HCT116 (cell line): ENCODE data around the gene PHPT1. TPM values are rescaled to one million over a fixed set of nuclear protein-coding genes. Genes with fewer than 3 reads are reported as not detected.

Experiments used
- ATAC-seq: fragments of 200-7000 bp; cut with Tn5 transposase; 2 replicates; pipeline ENCODE4 v1.9.1; 2020; ENCODE audit warnings: mild to moderate bottlenecking, moderate library complexity
- BruUV-seq: library from RNA; stranded (reverse); fragments of 400-500 nt; replicated peaks from 2 replicates; lab custom pipeline; 2021; lab: Mats Ljungman, UMichigan
- CTCF ChIA-PET: fragments of 300-600 bp; sonication (Branson Sonifier 250); formaldehyde crosslinking; loops from one replicate; lab custom pipeline; 2021; ENCODE audit warnings: antibody characterized with exemption; lab: Charles Lee
- POLR2A ChIA-PET: fragments of 300-600, 350-600 bp; sonication (Branson Sonifier 250); formaldehyde crosslinking; loops from one replicate; lab custom pipeline; 2021; ENCODE audit warnings: antibody characterized with exemption; lab: Charles Lee
- RAD21 ChIA-PET, 2 experiments: fragments of 300-600 bp; sonication (Branson Sonifier 250); formaldehyde crosslinking; loops; one replicate each; lab custom pipeline; 2023; ENCODE audit warnings: low total read pairs in 2 of 2; ENCODE audit not compliant: uncharacterized antibody in 2 of 2, unreplicated experiment in 2 of 2, low non-redundant PET in 1 of 2; lab: Charles Lee
- DNase-seq: peaks from one replicate; pipeline ENCODE4 v3.0.0-alpha.2; 2010; ENCODE audit warnings: low read depth, low spot score
- H2AFZ ChIP-seq: fragments of 200-600 bp; shearing (Covaris generic), sonication (generic); 2 replicates; pipeline ENCODE4 v1.6.1; 2017; ENCODE audit warnings: low read depth, mixed run types, mixed read lengths, antibody characterized with exemption, low read length; ENCODE audit not compliant: poor library complexity, severe bottlenecking
- H3K27ac ChIP-seq: 2 replicates; pipeline ENCODE4 v1.5.1; 2012; ENCODE audit warnings: low read depth, low read length
- H3K27me3 ChIP-seq: fragments of 200-600 bp; sonication (generic); 2 replicates; pipeline ENCODE4 v1.6.1; 2016; ENCODE audit warnings: mixed run types, low read length, mixed read lengths; ENCODE audit not compliant: insufficient read depth
- H3K36me3 ChIP-seq, 2 experiments: fragments of 200-500 bp in 1 of 2; fragments of 200-600 bp in 1 of 2; sonication (Bioruptor generic) in 1 of 2; sonication (generic) in 1 of 2; 2 replicates each; pipeline versions ENCODE4 v1.5.1 to v1.6.1; 2014 to 2016; ENCODE audit warnings: low read length in 2 of 2, inconsistent platforms in 1 of 2, mixed read lengths in 1 of 2, mixed run types in 1 of 2; ENCODE audit not compliant: insufficient read depth in 2 of 2, control insufficient read depth in 1 of 2
- H3K4me1 ChIP-seq, 2 experiments: fragments of 200-600 bp in 1 of 2; sonication (generic) in 1 of 2; 2 replicates each; pipeline versions ENCODE4 v1.5.1 to v1.6.1; 2012 to 2017; ENCODE audit warnings: low read length in 2 of 2, inconsistent platforms in 1 of 2, mild to moderate bottlenecking in 1 of 2, mixed read lengths in 1 of 2, mixed run types in 1 of 2, moderate library complexity in 1 of 2; ENCODE audit not compliant: insufficient read depth in 2 of 2, control insufficient read depth in 1 of 2
- H3K4me2 ChIP-seq: fragments of 200-600 bp; sonication (generic); 2 replicates; pipeline ENCODE4 v1.6.1; 2017; ENCODE audit warnings: mixed run types, low read length, mixed read lengths
- H3K4me3 ChIP-seq, 2 experiments: fragments of 200-600 bp in 1 of 2; sonication (generic) in 1 of 2; replicated peaks in 1 of 2; 2 replicates each; pipeline ENCODE4 v1.5.1; 2011 to 2016; ENCODE audit warnings: low read length in 2 of 2, control low read depth in 1 of 2, low read depth in 1 of 2, mild to moderate bottlenecking in 1 of 2, mixed read lengths in 1 of 2, mixed run types in 1 of 2
- H3K79me2 ChIP-seq: fragments of 200-600 bp; sonication (generic); 2 replicates; pipeline ENCODE4 v1.6.1; 2017; ENCODE audit warnings: mild to moderate bottlenecking, mixed run types, low read length, moderate library complexity, mixed read lengths; ENCODE audit not compliant: insufficient read depth
- H3K9ac ChIP-seq: fragments of 200-600 bp; sonication (generic); 2 replicates; pipeline ENCODE4 v1.6.1; 2016; ENCODE audit warnings: low read length, mixed read lengths
- H3K9me2 ChIP-seq: fragments of 200-600 bp; sonication (generic), shearing (Covaris generic); 2 replicates; pipeline ENCODE4 v1.6.1; 2017; ENCODE audit warnings: mixed run types, mild to moderate bottlenecking, moderate library complexity; ENCODE audit not compliant: insufficient read depth
- H3K9me3 ChIP-seq, 2 experiments: fragments of 200-500 bp in 1 of 2; fragments of 200-600 bp in 1 of 2; sonication (Bioruptor generic) in 1 of 2; sonication (generic) in 1 of 2; 2 replicates each; pipeline ENCODE4 v1.6.1; 2014 to 2017; ENCODE audit warnings: low read length in 2 of 2, mixed read lengths in 2 of 2, inconsistent platforms in 1 of 2, low read depth in 1 of 2, mild to moderate bottlenecking in 1 of 2, mixed run types in 1 of 2, moderate library complexity in 1 of 2; ENCODE audit not compliant: control insufficient read depth in 1 of 2, insufficient read depth in 1 of 2
- H4K20me1 ChIP-seq: fragments of 200-600 bp; sonication (generic), shearing (Covaris generic); 2 replicates; pipeline ENCODE4 v1.6.1; 2017; ENCODE audit warnings: mixed run types, mild to moderate bottlenecking, moderate library complexity; ENCODE audit not compliant: insufficient read depth
- CBX3 ChIP-seq: IDR thresholded peaks from 2 replicates; pipeline ENCODE4 v1.6.1; 2012; ENCODE audit warnings: low read depth
- CEBPB ChIP-seq: IDR thresholded peaks from 2 replicates; pipeline ENCODE4 v1.6.1; 2012; ENCODE audit warnings: low read depth
- ELF1 ChIP-seq: IDR thresholded peaks from 2 replicates; pipeline ENCODE4 v1.6.1; 2012; ENCODE audit warnings: low read depth, borderline replicate concordance
- EZH2phosphoT487 ChIP-seq: fragments of 200-600 bp; IDR thresholded peaks from 2 replicates; pipeline ENCODE4 v1.6.1; 2018; ENCODE audit warnings: antibody characterized with exemption, borderline replicate concordance
- JUND ChIP-seq: IDR thresholded peaks from 2 replicates; pipeline ENCODE4 v1.6.1; 2012
- POLR2AphosphoS5 ChIP-seq: IDR thresholded peaks from 2 replicates; pipeline ENCODE4 v1.6.1; 2011; ENCODE audit warnings: mild to moderate bottlenecking, low read depth, low read length, moderate library complexity
- ZFX ChIP-seq: fragments of 450-650 bp; IDR thresholded peaks from 2 replicates; pipeline ENCODE4 v1.6.1; 2017
- ZNF274 ChIP-seq: fragments of 200-500 bp; sonication (Bioruptor generic); IDR thresholded peaks from 2 replicates; pipeline ENCODE4 v1.6.1; 2014; ENCODE audit warnings: mild to moderate bottlenecking, low read depth, low read length, inconsistent platforms
- intact Hi-C: fragments of 100-400 bp; cut with micrococcal nuclease; formaldehyde crosslinking; loops from 2 replicates; pipeline ENCODE4 v1.10.0; 2022
- total RNA-seq: library from RNA; stranded (reverse); gene quantifications from one replicate; pipeline ENCODE4 v1.2.1, GENCODE V29; 2021; ENCODE audit not compliant: unreplicated experiment
- TF ChIP-seq, protein P1 (sequence below): IDR thresholded peaks from 2 replicates; pipeline ENCODE4 v1.6.1; 2011; ENCODE audit warnings: mild to moderate bottlenecking, low read length, moderate library complexity; ENCODE audit not compliant: insufficient replicate concordance; ENCODE audit errors: extremely low read depth
- TF ChIP-seq, protein P2 (sequence below): IDR thresholded peaks from 2 replicates; pipeline ENCODE4 v1.6.1; 2012
- TF ChIP-seq, protein P3 (sequence below): IDR thresholded peaks from 2 replicates; pipeline ENCODE4 v1.6.1; 2012; ENCODE audit warnings: low read depth
- TF ChIP-seq, protein P4 (sequence below): IDR thresholded peaks from 2 replicates; pipeline ENCODE4 v1.6.1; 2012
- TF ChIP-seq, protein P5 (sequence below), 3 experiments: fragments of 200-600 bp in 1 of 3; sonication (generic) in 1 of 3; IDR thresholded peaks in 2 of 3; conservative IDR thresholded peaks in 1 of 3; 2 replicates each; pipeline ENCODE4 v1.5.1; 2012 to 2017; ENCODE audit warnings: low read depth in 2 of 3, low read length in 2 of 3, antibody characterized with exemption in 1 of 3, borderline replicate concordance in 1 of 3, control low read depth in 1 of 3, mild to moderate bottlenecking in 1 of 3, mixed read lengths in 1 of 3, mixed run types in 1 of 3, moderate library complexity in 1 of 3; ENCODE audit not compliant: insufficient read depth in 1 of 3

PHPT1 gene
- total RNA-seq, 1 experiment from 2014 or later = 148 TPM

DNA sequence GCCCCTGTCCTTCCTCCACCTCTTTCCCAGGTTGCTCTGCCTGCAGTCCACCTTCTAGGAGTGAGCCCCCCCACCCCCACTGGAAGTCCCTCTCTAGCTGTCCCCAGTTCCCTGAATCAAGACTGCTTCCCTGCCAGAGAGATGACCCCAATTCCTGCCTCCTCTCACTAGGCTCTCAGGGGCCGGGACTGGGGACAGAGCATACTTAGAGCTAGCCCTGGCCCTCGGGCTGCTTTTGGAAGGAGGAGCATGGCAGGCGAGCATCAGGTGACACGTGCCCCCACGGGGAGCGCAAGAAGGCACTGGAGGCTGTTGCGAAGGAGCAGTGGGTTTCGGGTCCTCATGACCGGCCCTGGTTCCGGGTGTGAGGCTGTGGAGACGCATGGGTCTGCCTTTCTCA, 46.8 kb downstream of the PHPT1 start (continued):
- TF ChIP-seq, protein P1, sequence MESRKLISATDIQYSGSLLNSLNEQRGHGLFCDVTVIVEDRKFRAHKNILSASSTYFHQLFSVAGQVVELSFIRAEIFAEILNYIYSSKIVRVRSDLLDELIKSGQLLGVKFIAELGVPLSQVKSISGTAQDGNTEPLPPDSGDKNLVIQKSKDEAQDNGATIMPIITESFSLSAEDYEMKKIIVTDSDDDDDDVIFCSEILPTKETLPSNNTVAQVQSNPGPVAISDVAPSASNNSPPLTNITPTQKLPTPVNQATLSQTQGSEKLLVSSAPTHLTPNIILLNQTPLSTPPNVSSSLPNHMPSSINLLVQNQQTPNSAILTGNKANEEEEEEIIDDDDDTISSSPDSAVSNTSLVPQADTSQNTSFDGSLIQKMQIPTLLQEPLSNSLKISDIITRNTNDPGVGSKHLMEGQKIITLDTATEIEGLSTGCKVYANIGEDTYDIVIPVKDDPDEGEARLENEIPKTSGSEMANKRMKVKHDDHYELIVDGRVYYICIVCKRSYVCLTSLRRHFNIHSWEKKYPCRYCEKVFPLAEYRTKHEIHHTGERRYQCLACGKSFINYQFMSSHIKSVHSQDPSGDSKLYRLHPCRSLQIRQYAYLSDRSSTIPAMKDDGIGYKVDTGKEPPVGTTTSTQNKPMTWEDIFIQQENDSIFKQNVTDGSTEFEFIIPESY = no peak
- no peak for TF ChIP-seq EZH2phosphoT487

DNA sequence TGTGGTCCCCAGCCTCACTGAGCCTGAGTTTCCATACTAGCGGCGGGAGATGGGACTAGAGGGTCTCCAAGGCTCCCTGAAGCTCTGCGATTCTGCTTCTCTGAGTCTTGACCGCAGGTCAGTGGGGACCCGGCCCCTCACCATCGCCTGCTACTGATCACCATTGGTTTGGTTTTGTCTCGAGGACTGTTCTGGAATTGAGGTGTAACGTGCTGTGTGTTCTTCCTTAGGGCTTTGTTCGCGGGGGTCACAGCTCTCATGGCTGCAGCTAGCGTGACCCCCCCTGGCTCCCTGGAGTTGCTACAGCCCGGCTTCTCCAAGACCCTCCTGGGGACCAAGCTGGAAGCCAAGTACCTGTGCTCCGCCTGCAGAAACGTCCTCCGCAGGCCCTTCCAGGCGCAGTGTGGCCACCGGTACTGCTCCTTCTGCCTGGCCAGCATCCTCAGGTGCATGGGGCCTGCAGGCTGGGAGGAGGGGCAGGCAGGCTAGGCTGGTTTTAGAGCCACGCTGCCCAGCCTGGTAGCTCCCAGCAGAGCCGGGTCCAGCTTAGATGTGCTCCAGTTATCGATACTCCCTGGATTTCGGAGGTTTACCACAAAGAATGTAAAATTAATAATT, 49.4 kb downstream of the PHPT1 start:
- POLR2A ChIA-PET = no interaction called here
- peaks cover 17 to 35% of the 10 kb centered on the region in 2 experiments; a peak in 3 of 4 replicates for H3K36me3 ChIP-seq
- H3K27me3 ChIP-seq = no peaks in the 10 kb centered on the region
- no peaks in the 10 kb centered on the region for H3K9me3 ChIP-seq
- DNase-seq = no peak
- no peak overlapping the region for H2AFZ ChIP-seq
- RAD21 ChIA-PET = no interaction called here
- TF ChIP-seq ELF1 (no peak), ZNF274 (no peak), JUND (no peak), POLR2AphosphoS5 (no peak), ZFX (no peak), CEBPB (no peak), EZH2phosphoT487 (no peak), CBX3 (no peak)
- TF ChIP-seq, protein P2, sequence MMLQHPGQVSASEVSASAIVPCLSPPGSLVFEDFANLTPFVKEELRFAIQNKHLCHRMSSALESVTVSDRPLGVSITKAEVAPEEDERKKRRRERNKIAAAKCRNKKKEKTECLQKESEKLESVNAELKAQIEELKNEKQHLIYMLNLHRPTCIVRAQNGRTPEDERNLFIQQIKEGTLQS = no peak
- TF ChIP-seq, protein P3, sequence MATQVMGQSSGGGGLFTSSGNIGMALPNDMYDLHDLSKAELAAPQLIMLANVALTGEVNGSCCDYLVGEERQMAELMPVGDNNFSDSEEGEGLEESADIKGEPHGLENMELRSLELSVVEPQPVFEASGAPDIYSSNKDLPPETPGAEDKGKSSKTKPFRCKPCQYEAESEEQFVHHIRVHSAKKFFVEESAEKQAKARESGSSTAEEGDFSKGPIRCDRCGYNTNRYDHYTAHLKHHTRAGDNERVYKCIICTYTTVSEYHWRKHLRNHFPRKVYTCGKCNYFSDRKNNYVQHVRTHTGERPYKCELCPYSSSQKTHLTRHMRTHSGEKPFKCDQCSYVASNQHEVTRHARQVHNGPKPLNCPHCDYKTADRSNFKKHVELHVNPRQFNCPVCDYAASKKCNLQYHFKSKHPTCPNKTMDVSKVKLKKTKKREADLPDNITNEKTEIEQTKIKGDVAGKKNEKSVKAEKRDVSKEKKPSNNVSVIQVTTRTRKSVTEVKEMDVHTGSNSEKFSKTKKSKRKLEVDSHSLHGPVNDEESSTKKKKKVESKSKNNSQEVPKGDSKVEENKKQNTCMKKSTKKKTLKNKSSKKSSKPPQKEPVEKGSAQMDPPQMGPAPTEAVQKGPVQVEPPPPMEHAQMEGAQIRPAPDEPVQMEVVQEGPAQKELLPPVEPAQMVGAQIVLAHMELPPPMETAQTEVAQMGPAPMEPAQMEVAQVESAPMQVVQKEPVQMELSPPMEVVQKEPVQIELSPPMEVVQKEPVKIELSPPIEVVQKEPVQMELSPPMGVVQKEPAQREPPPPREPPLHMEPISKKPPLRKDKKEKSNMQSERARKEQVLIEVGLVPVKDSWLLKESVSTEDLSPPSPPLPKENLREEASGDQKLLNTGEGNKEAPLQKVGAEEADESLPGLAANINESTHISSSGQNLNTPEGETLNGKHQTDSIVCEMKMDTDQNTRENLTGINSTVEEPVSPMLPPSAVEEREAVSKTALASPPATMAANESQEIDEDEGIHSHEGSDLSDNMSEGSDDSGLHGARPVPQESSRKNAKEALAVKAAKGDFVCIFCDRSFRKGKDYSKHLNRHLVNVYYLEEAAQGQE = no peak
- TF ChIP-seq, protein P4, sequence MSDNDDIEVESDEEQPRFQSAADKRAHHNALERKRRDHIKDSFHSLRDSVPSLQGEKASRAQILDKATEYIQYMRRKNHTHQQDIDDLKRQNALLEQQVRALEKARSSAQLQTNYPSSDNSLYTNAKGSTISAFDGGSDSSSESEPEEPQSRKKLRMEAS = no peak
- TF ChIP-seq, protein P5, sequence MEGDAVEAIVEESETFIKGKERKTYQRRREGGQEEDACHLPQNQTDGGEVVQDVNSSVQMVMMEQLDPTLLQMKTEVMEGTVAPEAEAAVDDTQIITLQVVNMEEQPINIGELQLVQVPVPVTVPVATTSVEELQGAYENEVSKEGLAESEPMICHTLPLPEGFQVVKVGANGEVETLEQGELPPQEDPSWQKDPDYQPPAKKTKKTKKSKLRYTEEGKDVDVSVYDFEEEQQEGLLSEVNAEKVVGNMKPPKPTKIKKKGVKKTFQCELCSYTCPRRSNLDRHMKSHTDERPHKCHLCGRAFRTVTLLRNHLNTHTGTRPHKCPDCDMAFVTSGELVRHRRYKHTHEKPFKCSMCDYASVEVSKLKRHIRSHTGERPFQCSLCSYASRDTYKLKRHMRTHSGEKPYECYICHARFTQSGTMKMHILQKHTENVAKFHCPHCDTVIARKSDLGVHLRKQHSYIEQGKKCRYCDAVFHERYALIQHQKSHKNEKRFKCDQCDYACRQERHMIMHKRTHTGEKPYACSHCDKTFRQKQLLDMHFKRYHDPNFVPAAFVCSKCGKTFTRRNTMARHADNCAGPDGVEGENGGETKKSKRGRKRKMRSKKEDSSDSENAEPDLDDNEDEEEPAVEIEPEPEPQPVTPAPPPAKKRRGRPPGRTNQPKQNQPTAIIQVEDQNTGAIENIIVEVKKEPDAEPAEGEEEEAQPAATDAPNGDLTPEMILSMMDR (IDR thresholded peaks at IDR 0.05 in 2 of 3, conservative IDR thresholded peaks at IDR 0.05 in 1 of 3; ENCODE audit: borderline replicate concordance in 1 of 3, insufficient read depth in 1 of 3, low read depth in 2 of 3, low read length in 2 of 3) = no peak
- TF ChIP-seq, protein P1 = no peak
- no peaks in the 10 kb centered on the region for H3K9me2 ChIP-seq
- H3K27ac ChIP-seq = no peak overlapping the region
- no peak overlapping the region for H3K4me2 ChIP-seq
- H3K79me2 ChIP-seq = peaks cover 65% of the 10 kb centered on the region
- peaks cover 9 to 23% of the 10 kb centered on the region in 2 experiments for H3K4me1 ChIP-seq
- no peaks in the 10 kb centered on the region for H4K20me1 ChIP-seq
- no peak overlapping the region for H3K4me3 ChIP-seq
- no TSS peak for BruUV-seq
- intact Hi-C loops = no loop called here
- no peak for ATAC-seq
- CTCF ChIA-PET = no interaction called here
- no peak overlapping the region for H3K9ac ChIP-seq
